ENCODE data around the gene TEX38. TPM values are rescaled to one million over a fixed set of nuclear protein-coding genes. Genes with fewer than 3 reads are reported as not detected.

The TEX38 gene
- not detected in 2 replicates for total RNA-seq (ENCODE audit: low replicate concordance)

- peaks cover 8% of the 10 kb centered on the region for H4K20me1 ChIP-seq (ENCODE audit: low read depth)
- Mint-ChIP-seq H3K27ac (no peak within 1 kb of the TSS), H3K9me3 (no peaks in the 10 kb centered on the region), H3K4me1 (peaks cover 10% of the 10 kb centered on the region), H3K36me3 (no peaks in the 10 kb centered on the region), H3K27me3 (ENCODE audit: insufficient read depth, low read depth) (peaks cover 2% of the 10 kb centered on the region), H3K4me3 (no peak within 1 kb of the TSS)
- H3K9ac ChIP-seq: no peak within 1 kb of the TSS
- H3K4me1 ChIP-seq: peaks cover 22% of the 10 kb centered on the region
- no peaks in the 10 kb centered on the region for H3K36me3 ChIP-seq
- no peak within 1 kb of the TSS for H2AFZ ChIP-seq (replicated peaks)
- no peak within 1 kb of the TSS for H3K4me3 ChIP-seq
- H3F3A ChIP-seq (ENCODE audit: low read depth): peaks cover 10% of the 10 kb centered on the region
- no peak for DNase-seq (ENCODE audit: low spot score)
- H3K4me2 ChIP-seq: no peak within 1 kb of the TSS
- peaks cover 13% of the 10 kb centered on the region for H3K79me2 ChIP-seq (ENCODE audit: low read depth)
- TF ChIP-seq EZH2phosphoT487 (IDR thresholded peaks at IDR 0.05) (no peak), CTCF (IDR thresholded peaks at IDR 0.05) (no peak), EZH2 (IDR thresholded peaks at IDR 0.05) (no peak)
- no peaks in the 10 kb centered on the region for H3K9me3 ChIP-seq (ENCODE audit: low read depth)
- H3K27ac ChIP-seq: no peak within 1 kb of the TSS
- H3K27me3 ChIP-seq: no peaks in the 10 kb centered on the region
Measured at GRCh38 chr1:46671554-46671953, at the start of gene TEX38. Gene TEX38, plus strand, starts transcription at chr1:46671854. Its CDS starts 81 bp downstream, at chr1:46671935.

- H4K20me1 ChIP-seq (ENCODE audit: low read depth): no peaks in the 10 kb centered on the region
- H3F3A ChIP-seq (ENCODE audit: low read depth): peaks cover 13% of the 10 kb centered on the region
- no peaks in the 10 kb centered on the region for H3K36me3 ChIP-seq
- Mint-ChIP-seq H3K4me3 (no peak overlapping the region), H3K4me1 (peaks cover 24% of the 10 kb centered on the region), H3K27ac (peak overlapping the region; percentile 36), H3K27me3 (ENCODE audit: insufficient read depth, low read depth) (peaks cover 6% of the 10 kb centered on the region), H3K36me3 (no peaks in the 10 kb centered on the region), H3K9me3 (no peaks in the 10 kb centered on the region)
- H2AFZ ChIP-seq (replicated peaks): no peak overlapping the region
- no peak overlapping the region for H3K4me2 ChIP-seq
- no peak overlapping the region for H3K4me3 ChIP-seq
- DNase-seq (ENCODE audit: low spot score): no peak
- H3K9me3 ChIP-seq (ENCODE audit: low read depth): no peaks in the 10 kb centered on the region
- H3K4me1 ChIP-seq: peaks cover 2% of the 10 kb centered on the region
- no peaks in the 10 kb centered on the region for H3K79me2 ChIP-seq (ENCODE audit: low read depth)
- H3K27ac ChIP-seq: no peak overlapping the region
- H3K9ac ChIP-seq: no peak overlapping the region
- peaks cover 27% of the 10 kb centered on the region for H3K27me3 ChIP-seq
- TF ChIP-seq EZH2 (IDR thresholded peaks at IDR 0.05): no peak
- no peak for TF ChIP-seq EZH2phosphoT487 (IDR thresholded peaks at IDR 0.05)
Measured at GRCh38 chr1:46621930-46622329, 49.7 kb upstream of the TEX38 start.

- Histone ChIP-seq H3K4me3 (no peak overlapping the region), H3K27ac (no peak overlapping the region), H3K4me2 (no peak overlapping the region), H3F3A (ENCODE audit: low read depth) (peaks cover 13% of the 10 kb centered on the region), H3K36me3 (no peaks in the 10 kb centered on the region), H3K9ac (no peak overlapping the region), H3K4me1 (no peaks in the 10 kb centered on the region), H4K20me1 (ENCODE audit: low read depth) (no peaks in the 10 kb centered on the region), H3K27me3 (peaks cover 23% of the 10 kb centered on the region), H3K9me3 (ENCODE audit: low read depth) (no peaks in the 10 kb centered on the region), H2AFZ (replicated peaks) (no peak overlapping the region), H3K79me2 (ENCODE audit: low read depth) (no peaks in the 10 kb centered on the region)
- Mint-ChIP-seq H3K9me3 (no peaks in the 10 kb centered on the region), H3K36me3 (no peaks in the 10 kb centered on the region), H3K27me3 (ENCODE audit: insufficient read depth, low read depth) (peaks cover 4% of the 10 kb centered on the region), H3K27ac (peak overlapping the region; percentile 36), H3K4me3 (no peak overlapping the region), H3K4me1 (peaks cover 20% of the 10 kb centered on the region)
- DNase-seq (ENCODE audit: low spot score): no peak
- TF ChIP-seq EZH2phosphoT487 (IDR thresholded peaks at IDR 0.05) (no peak), EZH2 (IDR thresholded peaks at IDR 0.05) (no peak), CTCF (IDR thresholded peaks at IDR 0.05) (peak; percentile 47)
Measured at GRCh38 chr1:46622344-46622743, 49.3 kb upstream of the TEX38 start.

GRCh38 chr1:46623743-46624644, 47.7 kb upstream of the TEX38 start:
- no peaks in the 10 kb centered on the region for H3K9me3 ChIP-seq (ENCODE audit: low read depth)
- DNase-seq (ENCODE audit: low spot score): peak; percentile 43
- peak overlapping the region; percentile 27 for H3K4me2 ChIP-seq
- TF ChIP-seq CTCF (IDR thresholded peaks at IDR 0.05): no peak
- no peak for TF ChIP-seq EZH2 (IDR thresholded peaks at IDR 0.05)
- TF ChIP-seq EZH2phosphoT487 (IDR thresholded peaks at IDR 0.05): no peak
- no peaks in the 10 kb centered on the region for H3K79me2 ChIP-seq (ENCODE audit: low read depth)
- H3F3A ChIP-seq (ENCODE audit: low read depth): peaks cover 11% of the 10 kb centered on the region
- Mint-ChIP-seq H3K27me3 (ENCODE audit: insufficient read depth, low read depth) (peaks cover 9% of the 10 kb centered on the region), H3K4me3 (peak overlapping the region; percentile 57), H3K27ac (peak overlapping the region; percentile 82), H3K36me3 (peaks cover 2% of the 10 kb centered on the region), H3K9me3 (no peaks in the 10 kb centered on the region), H3K4me1 (peaks cover 18% of the 10 kb centered on the region)
- no peak overlapping the region for H3K4me3 ChIP-seq
- no peaks in the 10 kb centered on the region for H3K4me1 ChIP-seq
- H3K36me3 ChIP-seq: no peaks in the 10 kb centered on the region
- H3K27ac ChIP-seq: no peak overlapping the region
- H2AFZ ChIP-seq (replicated peaks): no peak overlapping the region
- H3K9ac ChIP-seq: no peak overlapping the region
- H3K27me3 ChIP-seq: peaks cover 6% of the 10 kb centered on the region
- H4K20me1 ChIP-seq (ENCODE audit: low read depth): no peaks in the 10 kb centered on the region

All from neural progenitor cell (in vitro differentiated cells).